SK-N-SH treated with all-trans-retinoic acid at 6 μM for 48 hours (cell line): ENCODE measurements around the gene LRRC36.

ENCODE experiments used
- ARNTL ChIP-seq: fragments of 450-650 bp; formaldehyde crosslinking; IDR thresholded peaks from 2 replicates; pipeline ENCODE4 v1.5.0; 2020; ENCODE audit warnings: low read depth, mild to moderate bottlenecking, moderate library complexity, borderline replicate concordance
- BACH2 ChIP-seq: fragments of 250-450 bp; sonication (Bioruptor Pico); IDR thresholded peaks from 2 replicates; pipeline ENCODE4 v1.9.0; 2021; ENCODE audit warnings: mild to moderate bottlenecking, borderline replicate concordance
- ESRRG ChIP-seq: fragments of 250-450 bp; sonication (Bioruptor Pico); IDR thresholded peaks from 2 replicates; pipeline ENCODE4 v1.6.1; 2021; ENCODE audit warnings: mild to moderate bottlenecking
- GLIS3 ChIP-seq: fragments of 250-450 bp; sonication (Bioruptor Pico); IDR thresholded peaks from 2 replicates; pipeline ENCODE4 v1.5.0; 2020; ENCODE audit warnings: mild to moderate bottlenecking, moderate library complexity
- ISL1 ChIP-seq: fragments of 250-450 bp; sonication (Bioruptor Pico); IDR thresholded peaks from 2 replicates; pipeline ENCODE4 v2.1.2; 2022; ENCODE audit warnings: mild to moderate bottlenecking, moderate library complexity
- OSR1 ChIP-seq: fragments of 250-450 bp; sonication (Bioruptor Pico); IDR thresholded peaks from 2 replicates; pipeline ENCODE4 v1.8.0; 2022; ENCODE audit warnings: moderate library complexity, mild to moderate bottlenecking, inconsistent platforms
- PATZ1 ChIP-seq: fragments of 250-450 bp; sonication (Bioruptor Pico); IDR thresholded peaks from 2 replicates; pipeline ENCODE4 v1.8.0; 2020; ENCODE audit warnings: mild to moderate bottlenecking, moderate library complexity, borderline replicate concordance
- PPARA ChIP-seq: fragments of 250-450 bp; sonication (Bioruptor Pico); IDR thresholded peaks from 2 replicates; pipeline ENCODE4 v1.5.0; 2020; ENCODE audit warnings: mild to moderate bottlenecking, borderline replicate concordance
- RARB ChIP-seq: fragments of 250-450 bp; sonication (Bioruptor Pico); IDR thresholded peaks from 2 replicates; pipeline ENCODE4 v1.8.0; 2021; ENCODE audit warnings: mild to moderate bottlenecking, moderate library complexity
- SNAI2 ChIP-seq: fragments of 250-450 bp; sonication (Bioruptor Pico); IDR thresholded peaks from 2 replicates; pipeline ENCODE4 v1.5.0; 2020; ENCODE audit warnings: mild to moderate bottlenecking, moderate library complexity
- ZC3H10 ChIP-seq: fragments of 250-450 bp; sonication (Bioruptor Pico); IDR thresholded peaks from 2 replicates; pipeline ENCODE4 v1.5.1; 2021; ENCODE audit warnings: mild to moderate bottlenecking, moderate library complexity
- ZFP3 ChIP-seq: fragments of 250-450 bp; sonication (Bioruptor Pico); IDR thresholded peaks from 2 replicates; pipeline ENCODE4 v1.5.0; 2020; ENCODE audit warnings: mild to moderate bottlenecking, moderate library complexity
- ZFP30 ChIP-seq: fragments of 450-650 bp; formaldehyde crosslinking; IDR thresholded peaks from 2 replicates; pipeline ENCODE4 v1.5.0; 2022; ENCODE audit warnings: mild to moderate bottlenecking, moderate library complexity
- TF ChIP-seq, protein P1 (sequence below): fragments of 250-450 bp; sonication (Bioruptor Pico); IDR thresholded peaks from 2 replicates; pipeline ENCODE4 v1.5.1; 2020; ENCODE audit warnings: low read depth, mild to moderate bottlenecking, moderate library complexity

DNA sequence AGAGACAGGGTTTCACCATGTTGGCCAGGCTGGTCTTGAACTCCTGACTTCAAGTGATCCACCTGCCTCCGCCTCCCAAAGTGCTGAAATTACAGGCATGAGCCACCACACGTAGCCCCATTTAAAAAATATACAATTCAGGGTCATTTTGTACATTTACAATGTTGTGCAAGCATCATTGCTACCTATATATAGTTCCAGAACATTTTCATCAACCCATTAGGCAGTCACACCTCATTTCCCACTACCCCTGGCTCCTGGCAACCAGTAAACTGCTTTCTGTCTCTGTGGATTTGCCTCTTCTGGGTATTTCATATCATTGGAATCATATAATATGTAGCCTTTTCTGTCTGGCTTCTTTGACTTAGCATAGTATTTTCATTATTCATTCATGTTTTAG lies 6.7 kb downstream of the LRRC36 start:
- no peak for TF ChIP-seq RARB (CRISPR knock-in tag)
- TF ChIP-seq PPARA = no peak
- TF ChIP-seq ISL1 (CRISPR knock-in tag) = no peak
- no peak for TF ChIP-seq PATZ1 (CRISPR knock-in tag)
- no peak for TF ChIP-seq ARNTL (CRISPR knock-in tag)
- no peak for TF ChIP-seq ZFP30 (CRISPR knock-in tag)
- TF ChIP-seq, protein P1, sequence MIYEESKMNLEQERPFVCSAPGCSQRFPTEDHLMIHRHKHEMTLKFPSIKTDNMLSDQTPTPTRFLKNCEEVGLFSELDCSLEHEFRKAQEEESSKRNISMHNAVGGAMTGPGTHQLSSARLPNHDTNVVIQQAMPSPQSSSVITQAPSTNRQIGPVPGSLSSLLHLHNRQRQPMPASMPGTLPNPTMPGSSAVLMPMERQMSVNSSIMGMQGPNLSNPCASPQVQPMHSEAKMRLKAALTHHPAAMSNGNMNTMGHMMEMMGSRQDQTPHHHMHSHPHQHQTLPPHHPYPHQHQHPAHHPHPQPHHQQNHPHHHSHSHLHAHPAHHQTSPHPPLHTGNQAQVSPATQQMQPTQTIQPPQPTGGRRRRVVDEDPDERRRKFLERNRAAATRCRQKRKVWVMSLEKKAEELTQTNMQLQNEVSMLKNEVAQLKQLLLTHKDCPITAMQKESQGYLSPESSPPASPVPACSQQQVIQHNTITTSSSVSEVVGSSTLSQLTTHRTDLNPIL (CRISPR knock-in tag) = no peak
- no peak for TF ChIP-seq GLIS3 (CRISPR knock-in tag)
- no peak for TF ChIP-seq SNAI2 (CRISPR knock-in tag)
- no peak for TF ChIP-seq BACH2 (CRISPR knock-in tag)
- no peak for TF ChIP-seq ESRRG (CRISPR knock-in tag)
- TF ChIP-seq ZFP3 (CRISPR knock-in tag) = no peak
- TF ChIP-seq OSR1 (CRISPR knock-in tag) = no peak
- TF ChIP-seq ZC3H10 = no peak
